ENCODE results near the gene ATP6V0C. TPM values are rescaled to one million over a fixed set of nuclear protein-coding genes. Genes with fewer than 3 reads are reported as not detected.

Gene ATP6V0C
- total RNA-seq, 2 donors from 2014 or later, result 33.5 to 38.9 TPM

DNA sequence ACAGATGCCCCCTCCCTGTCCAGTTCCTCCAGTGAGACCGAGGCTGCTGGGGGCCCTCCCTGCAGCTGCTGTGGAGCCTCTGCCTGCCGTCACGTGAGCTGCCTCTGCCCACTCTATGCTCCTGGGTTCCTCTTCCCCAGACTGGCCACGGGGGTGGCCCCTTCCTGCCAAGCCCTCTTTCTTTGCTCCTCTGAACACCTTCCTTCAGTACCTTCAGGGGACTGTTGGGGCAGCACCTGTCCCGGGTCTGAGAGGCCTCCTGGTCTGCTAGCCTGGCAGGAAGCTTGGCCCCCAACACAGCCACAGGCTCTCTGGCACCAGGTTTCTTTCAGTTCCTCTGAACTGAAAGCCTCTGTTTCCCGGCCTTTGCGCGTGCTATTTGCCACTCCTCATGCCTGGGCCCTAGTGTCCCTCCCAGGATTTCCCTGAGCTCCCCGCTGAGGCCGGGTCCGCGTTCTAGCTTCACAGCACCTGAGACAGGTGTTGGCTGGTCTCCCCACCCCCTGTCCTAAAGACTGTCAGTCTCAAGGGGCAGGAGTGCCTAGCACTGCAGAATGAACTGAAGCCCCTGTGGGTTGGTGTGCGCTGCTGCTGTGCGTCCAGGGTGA, 6.6 kb upstream of the ATP6V0C start:
- Histone ChIP-seq H3K27ac (peak overlapping the region in 1 of 4 donors; percentile 60), H3K4me1 (peaks cover 12% of the 10 kb centered on the region), H3K27me3 (no peaks in the 10 kb centered on the region), H3K4me3 (no peak overlapping the region), H3K9me3 (no peaks in the 10 kb centered on the region), H3K36me3 (replicated peaks in 1 of 2; ENCODE audit: insufficient read depth in 1 of 2, low read depth in 2 of 2) (no peaks in the 10 kb centered on the region)
- ATAC-seq (no peak), DNase-seq (peak in 2 of 4 donors; percentile 15 to 58)
- intact Hi-C loops (cut with DNase I), result no loop called here
- TF ChIP-seq POLR2A (IDR thresholded peaks at IDR 0.05), result no peak
- WGBS, 2 donors, result 61 to 82% methylated on average over 12 to 14 of the region's 14 CpGs

- H3K27me3 ChIP-seq, result no peaks in the 10 kb centered on the region
- WGBS, 2 donors, result 80 to 85% methylated on average over 6 to 11 of the region's 11 CpGs
- TF ChIP-seq POLR2A (IDR thresholded peaks at IDR 0.05), result no peak
- TF ChIP-seq, protein P1, sequence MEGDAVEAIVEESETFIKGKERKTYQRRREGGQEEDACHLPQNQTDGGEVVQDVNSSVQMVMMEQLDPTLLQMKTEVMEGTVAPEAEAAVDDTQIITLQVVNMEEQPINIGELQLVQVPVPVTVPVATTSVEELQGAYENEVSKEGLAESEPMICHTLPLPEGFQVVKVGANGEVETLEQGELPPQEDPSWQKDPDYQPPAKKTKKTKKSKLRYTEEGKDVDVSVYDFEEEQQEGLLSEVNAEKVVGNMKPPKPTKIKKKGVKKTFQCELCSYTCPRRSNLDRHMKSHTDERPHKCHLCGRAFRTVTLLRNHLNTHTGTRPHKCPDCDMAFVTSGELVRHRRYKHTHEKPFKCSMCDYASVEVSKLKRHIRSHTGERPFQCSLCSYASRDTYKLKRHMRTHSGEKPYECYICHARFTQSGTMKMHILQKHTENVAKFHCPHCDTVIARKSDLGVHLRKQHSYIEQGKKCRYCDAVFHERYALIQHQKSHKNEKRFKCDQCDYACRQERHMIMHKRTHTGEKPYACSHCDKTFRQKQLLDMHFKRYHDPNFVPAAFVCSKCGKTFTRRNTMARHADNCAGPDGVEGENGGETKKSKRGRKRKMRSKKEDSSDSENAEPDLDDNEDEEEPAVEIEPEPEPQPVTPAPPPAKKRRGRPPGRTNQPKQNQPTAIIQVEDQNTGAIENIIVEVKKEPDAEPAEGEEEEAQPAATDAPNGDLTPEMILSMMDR (IDR thresholded peaks at IDR 0.05), result no peak
- ATAC-seq (no peak), DNase-seq (peak in 2 of 4 donors; percentile 13 to 69)
- H3K9me3 ChIP-seq, result no peaks in the 10 kb centered on the region
- no peaks in the 10 kb centered on the region for H3K36me3 ChIP-seq (replicated peaks in 1 of 2; ENCODE audit: insufficient read depth in 1 of 2, low read depth in 2 of 2)
- H3K4me3 ChIP-seq, result no peak overlapping the region
- H3K27ac ChIP-seq, result peak overlapping the region in 1 of 4 donors; percentile 60
- intact Hi-C loops (cut with DNase I), result no loop called here
- H3K4me1 ChIP-seq, result peaks cover 12% of the 10 kb centered on the region
Observed at GRCh38 chr16:2507665-2508064, 6.1 kb upstream of the ATP6V0C start.

DNA sequence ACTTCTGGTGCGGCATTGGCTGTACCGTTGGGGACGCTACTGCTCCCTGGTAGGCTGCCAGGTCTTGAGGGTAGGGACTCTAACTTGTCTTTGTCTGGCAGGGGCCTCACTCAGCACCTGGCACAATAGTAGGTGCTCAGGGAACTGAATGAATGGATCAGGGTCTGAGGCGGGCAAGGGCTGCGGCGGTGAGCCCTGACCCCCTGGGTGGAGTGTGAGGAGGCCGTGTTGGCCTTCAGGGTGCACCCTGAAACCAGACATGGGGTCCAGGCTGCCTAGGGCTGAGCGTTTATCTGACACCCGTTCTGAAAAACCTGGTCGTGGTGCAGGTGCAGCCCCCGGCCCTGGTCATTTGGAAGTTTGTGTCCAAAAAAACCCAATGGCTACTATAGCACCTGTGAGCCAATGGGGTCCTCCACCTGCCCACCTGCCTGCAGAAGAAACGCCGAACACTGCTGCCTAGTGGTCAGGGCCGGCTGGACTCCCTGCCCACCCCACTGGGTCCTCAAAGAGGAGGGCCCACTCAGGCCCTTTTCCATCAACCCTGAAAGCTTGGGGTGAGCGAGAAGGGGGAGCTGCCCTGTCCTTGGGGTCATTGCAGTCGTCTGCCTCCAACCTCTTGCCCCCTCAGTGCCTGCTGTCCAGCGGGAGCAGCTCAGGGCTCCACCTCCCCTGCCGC, 4.9 kb upstream of the ATP6V0C start:
- Histone ChIP-seq H3K4me3 (no peak overlapping the region), H3K36me3 (replicated peaks in 1 of 2; ENCODE audit: insufficient read depth in 1 of 2, low read depth in 2 of 2) (no peaks in the 10 kb centered on the region), H3K4me1 (peaks cover 16% of the 10 kb centered on the region), H3K27ac (no peak overlapping the region), H3K27me3 (no peaks in the 10 kb centered on the region), H3K9me3 (no peaks in the 10 kb centered on the region)
- peak in 1 of 4 donors; percentile 14 for DNase-seq
- no peak for ATAC-seq
- 84 to 86% methylated on average over 14 to 15 of the region's 18 CpGs for WGBS, 2 donors
- intact Hi-C loops (cut with DNase I), result no loop called here
- TF ChIP-seq, protein P1 (IDR thresholded peaks at IDR 0.05), result no peak
- no peak for TF ChIP-seq POLR2A (IDR thresholded peaks at IDR 0.05)

- no peak overlapping the region for H3K4me3 ChIP-seq
- no peaks in the 10 kb centered on the region for H3K27me3 ChIP-seq
- H3K27ac ChIP-seq, result no peak overlapping the region
- peaks cover 30% of the 10 kb centered on the region for H3K4me1 ChIP-seq
- intact Hi-C loops (cut with DNase I), result no loop called here
- DNase-seq (peak in 2 of 4 donors; percentile 41 to 51), ATAC-seq (no peak)
- WGBS, 2 donors, result 68 to 71% methylated on average over 24 of the region's 24 CpGs
- TF ChIP-seq, protein P1 (IDR thresholded peaks at IDR 0.05), result no peak
- no peak for TF ChIP-seq POLR2A (IDR thresholded peaks at IDR 0.05)
- H3K36me3 ChIP-seq (replicated peaks in 1 of 2; ENCODE audit: insufficient read depth in 1 of 2, low read depth in 2 of 2), result no peaks in the 10 kb centered on the region
- H3K9me3 ChIP-seq, result no peaks in the 10 kb centered on the region
Observed at GRCh38 chr16:2511128-2511800, 2.5 kb upstream of the ATP6V0C start.

DNA sequence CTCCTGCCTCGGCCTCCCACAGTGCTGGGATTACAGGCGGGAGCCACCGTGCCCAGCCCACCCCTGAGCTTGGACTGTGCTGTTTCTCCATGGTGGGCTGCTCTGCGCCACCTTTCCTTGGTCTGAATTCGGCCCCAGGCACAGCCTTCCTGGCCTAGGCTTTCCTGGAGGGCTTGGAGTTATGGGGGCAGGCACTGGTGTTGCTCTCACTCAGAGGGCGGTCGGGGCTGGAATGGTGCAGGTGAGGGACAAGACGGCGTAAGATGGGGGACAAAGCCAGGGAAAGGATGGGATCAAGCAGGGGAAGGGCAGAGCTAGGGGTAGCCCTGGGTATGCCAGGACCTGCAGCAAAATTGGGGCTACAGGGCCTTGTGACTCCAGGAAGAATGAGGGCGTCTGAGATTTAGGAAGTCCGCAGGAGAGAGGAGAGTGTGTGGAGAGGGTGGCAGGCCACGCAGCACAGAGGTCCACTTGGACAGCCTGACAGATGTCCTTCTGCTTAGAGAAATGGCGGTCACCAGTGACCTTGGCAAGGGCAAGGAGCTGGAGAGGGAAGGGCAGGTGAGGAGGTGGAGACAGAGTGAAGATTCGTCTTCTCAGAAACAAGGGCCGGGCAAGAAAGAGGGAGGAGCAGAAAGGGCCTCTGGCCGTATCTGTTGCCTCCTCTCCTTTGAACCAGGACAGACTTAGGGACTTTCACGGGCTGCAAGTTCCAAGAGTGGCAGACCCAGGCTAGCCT, 1.6 kb upstream of the ATP6V0C start:
- 79 to 87% methylated on average over 17 of the region's 17 CpGs for WGBS, 2 donors
- Histone ChIP-seq H3K27ac (peak overlapping the region; percentile 96 to 99 (median 98)), H3K4me1 (peaks cover 39% of the 10 kb centered on the region), H3K9me3 (no peaks in the 10 kb centered on the region), H3K36me3 (replicated peaks in 1 of 2; ENCODE audit: insufficient read depth in 1 of 2, low read depth in 2 of 2) (no peaks in the 10 kb centered on the region), H3K4me3 (no peak overlapping the region), H3K27me3 (no peaks in the 10 kb centered on the region)
- intact Hi-C loops (cut with DNase I), result no loop called here
- TF ChIP-seq POLR2A (IDR thresholded peaks at IDR 0.05), result no peak
- TF ChIP-seq, protein P1 (IDR thresholded peaks at IDR 0.05), result no peak
- DNase-seq (peak in 2 of 4 donors; percentile 12 to 16), ATAC-seq (no peak)

Data from body of pancreas (tissue), 4 donors.